HG02571 (cell line): ENCODE data around the gene CIAO3.
A peak's percentile ranks its signal among the peaks of the same experiment; 100 is the strongest.

Experiments used
- ATAC-seq: cut with Tn5 transposase; IDR thresholded peaks from one replicate; pipeline ENCODE4 v1.9.1; 2021; ENCODE audit warnings: mild to moderate bottlenecking, moderate library complexity; ENCODE audit not compliant: unreplicated experiment

Gene CIAO3

GRCh38 chr16:679814-680624, 60.8 kb downstream of the CIAO3 start, which contains the start of gene STUB1:
TSS of gene STUB1 (plus strand) at chr16:680410. CDS start at chr16:680526, 116 bp downstream.
- ATAC-seq, result peak; percentile 31
